ENCODE data around the gene INPP5D.
"Not testable (repeated sequence)": the region's sequence is repeated elsewhere in the genome, so short reads cannot be mapped to it uniquely, and the experiment has no call there.

INPP5D gene

DNA sequence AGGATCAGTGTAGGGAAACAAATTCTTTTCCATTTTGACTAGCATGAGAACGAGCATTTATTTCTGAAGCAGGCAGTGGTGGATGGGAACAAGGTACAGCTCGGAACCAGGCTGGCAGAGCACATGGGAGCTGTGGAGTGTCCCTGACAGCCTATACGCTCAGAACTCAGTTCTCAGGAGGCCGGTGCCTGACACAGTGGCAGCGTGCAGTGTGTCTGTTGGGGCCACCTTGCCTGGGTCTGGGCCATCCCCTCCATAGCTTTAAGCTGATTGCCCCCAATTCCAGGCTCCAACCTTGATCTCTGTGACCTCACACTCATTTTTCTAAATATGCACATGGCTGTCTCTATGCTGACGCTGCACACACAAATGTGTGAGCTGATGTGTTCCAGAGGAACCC is 136.9 kb downstream of the INPP5D start:
- Histone ChIP-seq H3K4me1 (ENCODE audit: control insufficient read depth, insufficient read depth, low read length) (no peaks in the 10 kb centered on the region), H3K9me3 (ENCODE audit: control insufficient read depth, low read length) (peaks cover under 1% of the 10 kb centered on the region), H3K27me3 (replicated peaks; ENCODE audit: control insufficient read depth, insufficient read depth, low read length) (peaks cover 25% of the 10 kb centered on the region), H3K4me3 (ENCODE audit: low read length) (no peak overlapping the region), H3K36me3 (ENCODE audit: control insufficient read depth, insufficient read depth, low read length, severe bottlenecking) (no peaks in the 10 kb centered on the region), H3K9ac (ENCODE audit: low read length) (no peak overlapping the region)
- no peak for DNase-seq (ENCODE audit: low read depth)

DNA sequence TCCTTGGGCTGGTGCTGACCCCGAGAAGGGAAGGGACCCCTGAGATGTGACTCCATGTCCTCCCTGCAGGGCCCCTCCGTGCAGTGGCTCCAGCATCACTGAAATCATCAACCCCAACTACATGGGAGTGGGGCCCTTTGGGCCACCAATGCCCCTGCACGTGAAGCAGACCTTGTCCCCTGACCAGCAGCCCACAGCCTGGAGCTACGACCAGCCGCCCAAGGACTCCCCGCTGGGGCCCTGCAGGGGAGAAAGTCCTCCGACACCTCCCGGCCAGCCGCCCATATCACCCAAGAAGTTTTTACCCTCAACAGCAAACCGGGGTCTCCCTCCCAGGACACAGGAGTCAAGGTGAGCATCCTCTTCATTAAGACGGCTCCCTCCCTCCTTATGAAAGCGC is 137.9 kb downstream of the INPP5D start:
- Histone ChIP-seq H3K4me3 (ENCODE audit: low read length) (no peak overlapping the region), H3K27me3 (replicated peaks; ENCODE audit: control insufficient read depth, insufficient read depth, low read length) (peaks cover 29% of the 10 kb centered on the region), H3K4me1 (ENCODE audit: control insufficient read depth, insufficient read depth, low read length) (no peaks in the 10 kb centered on the region), H3K9ac (ENCODE audit: low read length) (no peak overlapping the region), H3K36me3 (ENCODE audit: control insufficient read depth, insufficient read depth, low read length, severe bottlenecking) (no peaks in the 10 kb centered on the region), H3K9me3 (ENCODE audit: control insufficient read depth, low read length) (peaks cover 10% of the 10 kb centered on the region)
- no peak for DNase-seq (ENCODE audit: low read depth)

- H3K4me1 ChIP-seq (ENCODE audit: control insufficient read depth, insufficient read depth, low read length), result no peaks in the 10 kb centered on the region
- H3K9me3 ChIP-seq (ENCODE audit: control insufficient read depth, low read length), result peaks cover 18% of the 10 kb centered on the region
- H3K27me3 ChIP-seq (replicated peaks; ENCODE audit: control insufficient read depth, insufficient read depth, low read length), result peaks cover 27% of the 10 kb centered on the region
- H3K4me3 ChIP-seq (ENCODE audit: low read length), result no peak overlapping the region
- no peak overlapping the region for H3K9ac ChIP-seq (ENCODE audit: low read length)
- no peaks in the 10 kb centered on the region for H3K36me3 ChIP-seq (ENCODE audit: control insufficient read depth, insufficient read depth, low read length, severe bottlenecking)
- DNase-seq (ENCODE audit: low read depth), result no peak
Observed at GRCh38 chr2:233199870-233200269, 139.7 kb downstream of the INPP5D start.

DNA sequence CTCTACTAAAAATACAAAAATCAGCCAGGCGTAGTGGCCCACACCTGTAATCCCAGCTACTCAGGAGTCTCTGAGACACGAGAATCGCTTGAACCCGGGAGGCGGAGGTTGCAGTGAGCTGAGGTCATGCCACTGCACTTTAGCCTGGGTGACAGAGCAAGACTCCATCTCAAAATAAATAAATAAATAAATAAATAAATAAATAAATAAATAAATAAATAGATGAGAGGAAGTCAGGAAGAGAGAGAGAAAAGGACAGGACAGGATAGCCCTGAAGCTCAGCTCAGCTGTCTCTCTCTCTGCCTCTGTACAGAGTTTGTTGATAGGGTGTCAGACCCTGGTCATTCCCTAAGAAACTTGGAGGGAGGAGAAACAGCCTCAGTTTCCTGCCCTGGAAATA is 140.6 kb downstream of the INPP5D start:
- H3K36me3 ChIP-seq (ENCODE audit: control insufficient read depth, insufficient read depth, low read length, severe bottlenecking); H3K4me3 ChIP-seq (ENCODE audit: low read length); H3K9ac ChIP-seq (ENCODE audit: low read length); DNase-seq (ENCODE audit: low read depth); H3K4me1 ChIP-seq (ENCODE audit: control insufficient read depth, insufficient read depth, low read length): not testable (repeated sequence)
- Histone ChIP-seq H3K27me3 (replicated peaks; ENCODE audit: control insufficient read depth, insufficient read depth, low read length) (peaks cover 27% of the 10 kb centered on the region), H3K9me3 (ENCODE audit: control insufficient read depth, low read length) (peaks cover 18% of the 10 kb centered on the region)

DNA sequence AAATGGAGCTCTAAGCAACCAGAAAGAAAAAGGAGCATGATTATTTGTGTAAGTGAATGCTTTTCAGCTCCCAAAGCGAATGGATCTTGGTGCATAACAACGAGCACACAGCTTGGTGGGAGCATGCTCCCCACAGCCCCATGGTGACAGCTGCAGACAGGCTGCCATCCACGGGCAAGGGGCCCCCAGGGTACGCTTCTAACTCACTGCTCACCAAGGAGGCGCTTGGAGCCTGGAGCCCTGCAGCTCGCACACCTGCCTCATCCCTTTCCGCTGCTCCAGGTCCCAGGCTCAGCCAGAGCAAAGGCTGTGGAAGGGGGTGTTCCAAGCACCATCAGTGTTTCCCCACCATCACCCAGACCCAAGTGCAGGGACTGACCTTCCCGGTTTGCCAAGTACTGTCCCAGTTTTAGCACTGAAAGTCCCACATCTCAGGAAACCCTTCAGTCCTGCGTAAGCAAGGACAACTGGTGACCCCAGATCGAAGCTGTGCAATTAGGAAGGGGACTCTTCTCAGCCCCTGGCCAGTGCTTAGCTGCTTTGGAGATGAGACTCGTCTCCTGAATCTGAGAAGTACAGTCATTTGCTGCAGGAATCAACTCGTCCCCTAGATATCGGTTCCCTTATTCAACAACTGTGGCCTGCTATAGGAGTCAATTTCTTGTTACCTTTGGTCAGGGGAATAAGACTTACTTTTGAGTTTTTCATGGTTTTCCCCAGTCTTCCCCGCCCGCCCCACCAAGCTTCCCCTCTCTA is 141.3 kb downstream of the INPP5D start:
- H3K9ac ChIP-seq (ENCODE audit: low read length), result no peak overlapping the region

GRCh38 chr2:233202531-233202944 is 142.4 kb downstream of the INPP5D start:
- DNase-seq (ENCODE audit: low read depth), result no peak
- no peaks in the 10 kb centered on the region for H3K4me1 ChIP-seq (ENCODE audit: control insufficient read depth, insufficient read depth, low read length)
- peaks cover 17% of the 10 kb centered on the region for H3K27me3 ChIP-seq (replicated peaks; ENCODE audit: control insufficient read depth, insufficient read depth, low read length)
- H3K9me3 ChIP-seq (ENCODE audit: control insufficient read depth, low read length), result peaks cover 18% of the 10 kb centered on the region
- H3K36me3 ChIP-seq (ENCODE audit: control insufficient read depth, insufficient read depth, low read length, severe bottlenecking), result no peaks in the 10 kb centered on the region
- no peak overlapping the region for H3K4me3 ChIP-seq (ENCODE audit: low read length)
- H3K9ac ChIP-seq (ENCODE audit: low read length), result no peak overlapping the region

More for the DNA sequence above, 141.3 kb downstream of the INPP5D start:
- Histone ChIP-seq H3K9me3 (ENCODE audit: control insufficient read depth, low read length) (peaks cover 18% of the 10 kb centered on the region), H3K4me3 (ENCODE audit: low read length) (no peak overlapping the region), H3K4me1 (ENCODE audit: control insufficient read depth, insufficient read depth, low read length) (no peaks in the 10 kb centered on the region), H3K36me3 (ENCODE audit: control insufficient read depth, insufficient read depth, low read length, severe bottlenecking) (no peaks in the 10 kb centered on the region), H3K27me3 (replicated peaks; ENCODE audit: control insufficient read depth, insufficient read depth, low read length) (peaks cover 23% of the 10 kb centered on the region)
- DNase-seq (ENCODE audit: low read depth), result no peak

DNA sequence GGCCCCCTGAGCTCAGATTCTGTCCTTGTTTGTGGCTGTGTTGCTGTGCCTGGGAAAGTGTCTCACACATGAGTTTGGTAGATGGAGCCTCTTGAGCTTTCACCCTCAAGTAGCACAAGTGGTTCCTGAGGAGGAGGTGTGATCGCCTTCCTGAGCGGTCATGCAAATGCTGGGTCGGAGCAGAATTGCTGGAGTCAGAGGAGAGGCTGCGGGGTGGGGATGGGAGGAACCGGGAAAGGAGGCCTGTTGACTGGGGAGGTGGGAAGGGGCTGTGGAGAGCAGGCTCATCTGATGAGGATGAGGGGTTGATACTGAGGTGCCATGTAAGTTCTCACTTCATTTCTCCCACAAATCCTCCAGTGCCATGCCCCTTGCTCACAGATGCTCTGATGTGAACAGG is 142.9 kb downstream of the INPP5D start:
- Histone ChIP-seq H3K4me1 (ENCODE audit: control insufficient read depth, insufficient read depth, low read length) (no peaks in the 10 kb centered on the region), H3K4me3 (ENCODE audit: low read length) (no peak overlapping the region), H3K9me3 (ENCODE audit: control insufficient read depth, low read length) (peaks cover 18% of the 10 kb centered on the region), H3K9ac (ENCODE audit: low read length) (no peak overlapping the region), H3K36me3 (ENCODE audit: control insufficient read depth, insufficient read depth, low read length, severe bottlenecking) (no peaks in the 10 kb centered on the region), H3K27me3 (replicated peaks; ENCODE audit: control insufficient read depth, insufficient read depth, low read length) (peaks cover 17% of the 10 kb centered on the region)
- DNase-seq (ENCODE audit: low read depth), result no peak

DNA sequence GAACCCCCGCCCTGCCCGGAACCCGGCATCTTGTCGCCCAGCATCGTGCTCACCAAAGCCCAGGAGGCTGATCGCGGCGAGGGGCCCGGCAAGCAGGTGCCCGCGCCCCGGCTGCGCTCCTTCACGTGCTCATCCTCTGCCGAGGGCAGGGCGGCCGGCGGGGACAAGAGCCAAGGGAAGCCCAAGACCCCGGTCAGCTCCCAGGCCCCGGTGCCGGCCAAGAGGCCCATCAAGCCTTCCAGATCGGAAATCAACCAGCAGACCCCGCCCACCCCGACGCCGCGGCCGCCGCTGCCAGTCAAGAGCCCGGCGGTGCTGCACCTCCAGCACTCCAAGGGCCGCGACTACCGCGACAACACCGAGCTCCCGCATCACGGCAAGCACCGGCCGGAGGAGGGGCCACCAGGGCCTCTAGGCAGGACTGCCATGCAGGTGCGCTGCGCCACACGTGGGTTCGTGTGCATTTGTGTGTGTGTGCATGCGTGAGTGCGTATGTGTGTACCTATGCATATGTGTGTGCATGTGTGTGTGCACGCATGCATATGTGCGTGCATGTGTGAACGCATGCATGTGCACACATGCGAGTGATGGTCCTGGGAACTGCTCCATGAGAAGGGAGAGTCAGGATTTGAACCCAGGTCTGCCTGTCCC is 144.3 kb downstream of the INPP5D start:
- Histone ChIP-seq H3K9ac (ENCODE audit: low read length) (no peak overlapping the region), H3K36me3 (ENCODE audit: control insufficient read depth, insufficient read depth, low read length, severe bottlenecking) (no peaks in the 10 kb centered on the region), H3K4me3 (ENCODE audit: low read length) (no peak overlapping the region), H3K9me3 (ENCODE audit: control insufficient read depth, low read length) (peaks cover 18% of the 10 kb centered on the region), H3K27me3 (replicated peaks; ENCODE audit: control insufficient read depth, insufficient read depth, low read length) (peaks cover 28% of the 10 kb centered on the region), H3K4me1 (ENCODE audit: control insufficient read depth, insufficient read depth, low read length) (no peaks in the 10 kb centered on the region)
- no peak for DNase-seq (ENCODE audit: low read depth)

DNA sequence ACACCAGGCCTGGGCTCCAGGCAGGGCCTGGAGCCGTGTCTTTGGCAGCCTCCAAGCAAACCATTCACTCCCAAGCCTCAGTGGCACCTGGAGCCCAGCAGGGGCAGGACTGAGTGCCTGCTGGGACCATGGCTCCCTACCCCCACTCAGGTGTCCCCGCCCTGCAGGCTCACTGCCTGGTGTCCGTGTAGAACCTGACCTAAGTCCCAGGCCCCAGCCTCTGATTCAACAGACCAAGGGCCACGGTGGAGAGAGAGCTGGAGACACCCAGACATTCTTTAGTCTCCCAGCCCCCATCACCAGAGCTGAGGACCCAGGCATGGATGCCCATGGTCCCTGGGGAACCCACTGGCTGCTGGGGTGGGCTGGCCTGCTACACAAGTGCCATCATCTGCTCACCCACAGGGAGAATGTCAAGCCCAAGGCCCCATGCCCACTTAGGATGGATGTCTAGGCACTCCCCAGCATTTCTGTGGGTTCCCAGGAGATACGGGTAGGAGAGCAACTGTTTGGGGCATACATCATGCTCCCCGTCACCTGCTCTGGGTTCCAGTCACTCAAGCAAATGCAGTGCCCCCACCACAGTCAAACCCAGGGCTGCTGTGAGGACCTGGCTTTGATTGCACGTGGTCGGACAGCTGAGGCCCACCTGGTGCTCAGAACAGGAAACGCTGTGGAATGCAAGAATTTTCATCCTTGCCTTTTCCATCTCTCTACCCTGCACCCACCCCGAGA is 148.4 kb downstream of the INPP5D start:
- H3K4me3 ChIP-seq (ENCODE audit: low read length), result no peak overlapping the region
- H3K9ac ChIP-seq (ENCODE audit: low read length), result no peak overlapping the region
- H3K4me1 ChIP-seq (ENCODE audit: control insufficient read depth, insufficient read depth, low read length), result peaks cover 11% of the 10 kb centered on the region
- H3K36me3 ChIP-seq (ENCODE audit: control insufficient read depth, insufficient read depth, low read length, severe bottlenecking), result no peaks in the 10 kb centered on the region
- no peak for DNase-seq (ENCODE audit: low read depth)
- H3K27me3 ChIP-seq (replicated peaks; ENCODE audit: control insufficient read depth, insufficient read depth, low read length), result peaks cover 36% of the 10 kb centered on the region
- peaks cover 3% of the 10 kb centered on the region for H3K9me3 ChIP-seq (ENCODE audit: control insufficient read depth, low read length)

GRCh38 chr2:233209117-233209532 is 149.0 kb downstream of the INPP5D start:
- no peaks in the 10 kb centered on the region for H3K36me3 ChIP-seq (ENCODE audit: control insufficient read depth, insufficient read depth, low read length, severe bottlenecking)
- H3K4me3 ChIP-seq (ENCODE audit: low read length), result no peak overlapping the region
- peaks cover 36% of the 10 kb centered on the region for H3K27me3 ChIP-seq (replicated peaks; ENCODE audit: control insufficient read depth, insufficient read depth, low read length)
- H3K4me1 ChIP-seq (ENCODE audit: control insufficient read depth, insufficient read depth, low read length), result peaks cover 11% of the 10 kb centered on the region
- no peaks in the 10 kb centered on the region for H3K9me3 ChIP-seq (ENCODE audit: control insufficient read depth, low read length)
- no peak overlapping the region for H3K9ac ChIP-seq (ENCODE audit: low read length)
- DNase-seq (ENCODE audit: low read depth), result no peak

DNA sequence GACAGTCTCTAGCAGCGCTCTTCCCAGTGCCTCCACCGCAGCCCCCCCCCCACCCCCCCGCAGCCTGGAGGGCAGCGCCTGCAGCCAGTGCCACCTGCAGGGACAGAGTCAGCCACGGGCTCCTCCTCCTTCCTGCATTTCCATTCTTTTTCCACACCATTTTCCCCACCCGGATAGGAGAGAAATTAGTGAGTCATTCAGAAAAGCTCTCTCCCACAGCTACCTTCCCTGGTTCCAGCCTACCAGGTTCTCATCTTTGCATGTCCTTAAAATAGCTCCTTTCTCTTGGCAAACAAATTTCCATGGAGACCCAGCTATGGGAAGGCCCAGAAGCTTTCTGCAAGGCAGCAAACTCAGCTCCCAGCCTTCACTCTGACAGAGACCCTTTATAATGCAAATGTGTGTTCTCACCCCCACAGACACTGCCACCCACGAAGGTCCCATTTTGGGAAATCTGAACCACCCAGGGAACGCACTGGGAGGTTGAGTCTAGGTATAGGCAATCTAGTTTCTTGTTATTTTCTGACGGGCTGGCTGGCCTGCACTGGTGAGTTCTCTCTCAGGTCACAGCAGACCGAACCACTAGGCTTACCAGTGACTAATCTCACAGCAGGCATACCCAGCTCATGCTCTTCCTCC is 149.5 kb downstream of the INPP5D start:
- no peaks in the 10 kb centered on the region for H3K36me3 ChIP-seq (ENCODE audit: control insufficient read depth, insufficient read depth, low read length, severe bottlenecking)
- peaks cover 36% of the 10 kb centered on the region for H3K27me3 ChIP-seq (replicated peaks; ENCODE audit: control insufficient read depth, insufficient read depth, low read length)
- no peak overlapping the region for H3K4me3 ChIP-seq (ENCODE audit: low read length)
- no peaks in the 10 kb centered on the region for H3K9me3 ChIP-seq (ENCODE audit: control insufficient read depth, low read length)
- peaks cover 11% of the 10 kb centered on the region for H3K4me1 ChIP-seq (ENCODE audit: control insufficient read depth, insufficient read depth, low read length)
- no peak for DNase-seq (ENCODE audit: low read depth)
- no peak overlapping the region for H3K9ac ChIP-seq (ENCODE audit: low read length)

Data from adipocyte (in vitro differentiated cells).